Central memory CD8-positive, alpha-beta T cell (primary cell): Measurements from ENCODE around the gene MAP7D3.
"Not testable (repeated sequence)": the region's sequence is repeated elsewhere in the genome, so short reads cannot be mapped to it uniquely, and the experiment has no call there.

ENCODE experiments used
- ATAC-seq: fragments of 150-1000 bp; cut with Tn5 transposase; replicated peaks from 2 replicates; pipeline ENCODE4 v1.10.0; 2022; ENCODE audit warnings: mild to moderate bottlenecking, moderate FRiP score, moderate number of reproducible peaks; ENCODE audit not compliant: poor library complexity, severe bottlenecking; ENCODE audit errors: extremely low read depth
- DNase-seq, 2 donors: peaks; one replicate each; pipeline ENCODE4 v3.0.0; 2021; ENCODE audit warnings: low spot score in 2 of 2
- H3K27ac Mint-ChIP-seq: one replicate; pipeline ENCODE4 v1.8.0; 2022; ENCODE audit warnings: low read depth, mild to moderate bottlenecking, moderate library complexity, mixed read lengths
- H3K27me3 Mint-ChIP-seq: one replicate; pipeline ENCODE4 v1.8.0; 2022; ENCODE audit warnings: mixed read lengths
- H3K36me3 Mint-ChIP-seq: one replicate; pipeline ENCODE4 v1.8.0; 2022; ENCODE audit warnings: mild to moderate bottlenecking, moderate library complexity, mixed read lengths; ENCODE audit not compliant: insufficient read depth
- H3K4me1 Mint-ChIP-seq: one replicate; pipeline ENCODE4 v1.8.0; 2022; ENCODE audit warnings: mixed read lengths
- H3K4me3 Mint-ChIP-seq: one replicate; pipeline ENCODE4 v1.8.0; 2022; ENCODE audit warnings: mild to moderate bottlenecking, moderate library complexity, mixed read lengths
- H3K9me3 Mint-ChIP-seq: one replicate; pipeline ENCODE4 v1.8.0; 2022; ENCODE audit warnings: mixed read lengths

Gene MAP7D3

DNA sequence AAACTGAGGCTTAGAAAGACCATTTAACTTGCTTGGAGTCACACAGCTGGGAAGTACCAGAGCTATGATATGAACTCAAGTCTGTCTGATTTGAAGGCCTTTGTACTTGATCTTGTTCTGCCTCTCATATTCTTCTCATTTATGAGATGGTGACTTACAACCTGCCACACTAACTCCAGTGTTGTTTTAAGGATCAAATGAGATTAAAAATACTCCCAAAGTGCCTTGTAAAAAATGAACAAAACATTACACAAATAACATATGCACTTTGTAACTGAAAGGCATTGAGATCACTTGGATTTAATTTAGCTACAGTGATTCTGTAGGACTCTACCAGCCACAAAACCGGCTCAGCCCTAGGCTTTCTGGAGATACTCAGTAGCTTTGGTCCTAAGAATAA lies 15.6 kb upstream of the MAP7D3 start:
- H3K27ac Mint-ChIP-seq = no peak overlapping the region
- H3K4me3 Mint-ChIP-seq = no peak overlapping the region
- DNase-seq (no peak), ATAC-seq (no peak)
- H3K36me3 Mint-ChIP-seq = no peaks in the 10 kb centered on the region
- no peaks in the 10 kb centered on the region for H3K9me3 Mint-ChIP-seq
- H3K4me1 Mint-ChIP-seq = no peaks in the 10 kb centered on the region
- H3K27me3 Mint-ChIP-seq = no peaks in the 10 kb centered on the region

DNA sequence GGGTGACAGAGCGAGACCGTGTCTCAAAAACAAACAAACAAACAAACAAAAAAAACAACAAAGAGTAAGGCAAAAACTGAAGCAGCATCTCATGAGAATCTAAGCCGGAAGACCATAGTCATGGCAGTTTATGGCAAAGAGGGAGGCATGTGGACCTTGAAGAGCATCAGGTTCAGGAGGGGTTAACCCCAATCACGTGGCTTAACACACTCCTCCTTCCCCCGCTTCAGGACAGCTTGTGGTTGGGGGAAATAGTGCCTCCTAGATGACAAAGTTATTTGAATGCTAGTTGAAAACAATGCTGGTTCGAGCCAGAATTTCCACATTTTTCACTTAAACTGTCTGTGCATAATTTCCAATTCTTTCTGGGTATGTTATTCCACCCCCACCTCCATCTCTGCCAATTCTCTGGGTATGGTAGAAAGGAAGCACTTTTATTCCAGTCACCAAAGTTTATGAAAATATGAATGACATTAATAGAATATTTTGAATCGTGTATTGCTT lies 11.7 kb upstream of the MAP7D3 start:
- Mint-ChIP-seq H3K4me1 (peaks cover 12% of the 10 kb centered on the region), H3K36me3 (no peaks in the 10 kb centered on the region), H3K9me3 (no peaks in the 10 kb centered on the region), H3K27me3 (no peaks in the 10 kb centered on the region), H3K4me3 (no peak overlapping the region), H3K27ac (no peak overlapping the region)
- DNase-seq (no peak), ATAC-seq (no peak)

GRCh38 chrX:136262243-136262642 lies 11.0 kb upstream of the MAP7D3 start:
- H3K36me3 Mint-ChIP-seq = no peaks in the 10 kb centered on the region
- H3K4me3 Mint-ChIP-seq = no peak overlapping the region
- no peak overlapping the region for H3K27ac Mint-ChIP-seq
- no peak for ATAC-seq
- H3K4me1 Mint-ChIP-seq = peaks cover 12% of the 10 kb centered on the region
- no peak for DNase-seq
- no peaks in the 10 kb centered on the region for H3K27me3 Mint-ChIP-seq
- no peaks in the 10 kb centered on the region for H3K9me3 Mint-ChIP-seq

GRCh38 chrX:136261321-136261720 lies 10.1 kb upstream of the MAP7D3 start:
- Mint-ChIP-seq H3K9me3 (no peaks in the 10 kb centered on the region), H3K27me3 (no peaks in the 10 kb centered on the region), H3K4me3 (no peak overlapping the region), H3K27ac (no peak overlapping the region), H3K4me1 (peaks cover 12% of the 10 kb centered on the region), H3K36me3 (no peaks in the 10 kb centered on the region)
- no peak for DNase-seq
- no peak for ATAC-seq

DNA sequence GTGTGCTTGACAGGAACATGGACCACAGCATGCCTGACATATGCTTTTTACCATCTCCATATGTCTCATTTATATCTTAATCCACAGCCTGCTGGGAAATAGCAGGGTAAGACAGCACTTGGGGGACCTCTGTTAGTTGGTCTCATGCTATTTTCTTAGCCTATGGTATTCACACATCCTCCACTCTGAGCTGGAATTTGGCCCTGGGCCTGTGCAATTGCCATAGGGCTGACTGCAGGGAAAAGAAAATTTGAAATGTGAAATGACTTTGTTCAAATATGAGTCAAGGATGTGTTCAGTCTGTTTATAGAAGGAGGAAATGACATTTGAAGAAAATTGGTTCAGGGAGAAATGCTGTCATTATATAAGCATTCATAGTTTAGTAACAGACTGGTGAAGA lies 9.6 kb upstream of the MAP7D3 start:
- no peaks in the 10 kb centered on the region for H3K9me3 Mint-ChIP-seq
- no peak overlapping the region for H3K4me3 Mint-ChIP-seq
- ATAC-seq (no peak), DNase-seq (no peak)
- no peaks in the 10 kb centered on the region for H3K36me3 Mint-ChIP-seq
- peaks cover 12% of the 10 kb centered on the region for H3K4me1 Mint-ChIP-seq
- no peaks in the 10 kb centered on the region for H3K27me3 Mint-ChIP-seq
- no peak overlapping the region for H3K27ac Mint-ChIP-seq

DNA sequence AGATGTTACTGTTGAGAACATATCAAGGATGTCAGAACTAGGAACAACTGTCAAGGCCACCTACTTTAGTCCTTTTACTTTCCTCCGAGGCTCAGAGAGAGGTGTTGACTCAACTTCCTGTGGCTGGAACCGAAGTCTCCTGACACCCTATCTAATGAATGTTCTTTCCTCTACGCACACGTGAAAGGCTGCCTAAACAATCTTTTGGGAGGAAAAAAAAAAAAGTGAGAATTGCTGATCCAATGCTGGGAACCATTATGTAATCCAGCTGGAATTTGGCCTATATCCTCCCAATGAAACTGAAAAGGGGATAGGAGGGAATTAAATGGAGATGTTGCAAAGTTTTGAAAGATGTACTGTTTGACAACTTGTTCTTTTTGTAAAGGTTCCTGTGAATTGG lies 8.3 kb upstream of the MAP7D3 start:
- Mint-ChIP-seq H3K27ac (no peak overlapping the region), H3K27me3 (no peaks in the 10 kb centered on the region), H3K4me1 (peaks cover 12% of the 10 kb centered on the region), H3K9me3 (no peaks in the 10 kb centered on the region), H3K36me3 (no peaks in the 10 kb centered on the region), H3K4me3 (no peak overlapping the region)
- ATAC-seq (no peak), DNase-seq (no peak)

GRCh38 chrX:136258951-136259350 lies 7.8 kb upstream of the MAP7D3 start:
- Mint-ChIP-seq H3K4me3 (no peak overlapping the region), H3K27ac (no peak overlapping the region), H3K4me1 (peaks cover 12% of the 10 kb centered on the region), H3K9me3 (no peaks in the 10 kb centered on the region), H3K36me3 (no peaks in the 10 kb centered on the region), H3K27me3 (no peaks in the 10 kb centered on the region)
- no peak for ATAC-seq
- no peak for DNase-seq

GRCh38 chrX:136256026-136256425 lies 4.8 kb upstream of the MAP7D3 start:
- peaks cover 12% of the 10 kb centered on the region for H3K4me1 Mint-ChIP-seq
- H3K9me3 Mint-ChIP-seq = no peaks in the 10 kb centered on the region
- H3K27ac Mint-ChIP-seq = no peak overlapping the region
- ATAC-seq (no peak), DNase-seq (no peak)
- no peaks in the 10 kb centered on the region for H3K27me3 Mint-ChIP-seq
- H3K36me3 Mint-ChIP-seq = peaks cover 1% of the 10 kb centered on the region
- H3K4me3 Mint-ChIP-seq = no peak overlapping the region

DNA sequence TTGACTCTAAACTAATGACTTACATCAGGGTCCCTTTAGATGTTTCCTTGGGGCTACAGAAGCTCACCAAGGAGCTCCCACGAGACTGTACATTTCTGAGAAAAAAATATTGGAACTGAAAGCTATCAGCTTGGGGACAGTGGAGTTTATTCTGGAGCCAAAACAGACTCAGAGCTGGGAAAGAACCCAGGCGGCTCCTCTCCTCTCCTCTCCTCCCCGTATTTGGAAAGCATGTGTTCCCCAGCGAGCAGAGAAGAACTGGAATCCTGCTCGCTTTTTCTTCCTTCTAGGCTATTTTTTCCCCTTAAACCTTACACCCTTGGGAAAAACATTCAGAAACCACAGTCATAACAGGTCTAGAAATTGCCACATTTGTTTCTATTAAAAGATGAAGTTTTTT lies 4.3 kb upstream of the MAP7D3 start:
- no peak for ATAC-seq
- Mint-ChIP-seq H3K27me3 (no peaks in the 10 kb centered on the region), H3K4me1 (peaks cover 12% of the 10 kb centered on the region), H3K36me3 (peaks cover 1% of the 10 kb centered on the region), H3K27ac (no peak overlapping the region), H3K9me3 (no peaks in the 10 kb centered on the region), H3K4me3 (no peak overlapping the region)
- DNase-seq = no peak

DNA sequence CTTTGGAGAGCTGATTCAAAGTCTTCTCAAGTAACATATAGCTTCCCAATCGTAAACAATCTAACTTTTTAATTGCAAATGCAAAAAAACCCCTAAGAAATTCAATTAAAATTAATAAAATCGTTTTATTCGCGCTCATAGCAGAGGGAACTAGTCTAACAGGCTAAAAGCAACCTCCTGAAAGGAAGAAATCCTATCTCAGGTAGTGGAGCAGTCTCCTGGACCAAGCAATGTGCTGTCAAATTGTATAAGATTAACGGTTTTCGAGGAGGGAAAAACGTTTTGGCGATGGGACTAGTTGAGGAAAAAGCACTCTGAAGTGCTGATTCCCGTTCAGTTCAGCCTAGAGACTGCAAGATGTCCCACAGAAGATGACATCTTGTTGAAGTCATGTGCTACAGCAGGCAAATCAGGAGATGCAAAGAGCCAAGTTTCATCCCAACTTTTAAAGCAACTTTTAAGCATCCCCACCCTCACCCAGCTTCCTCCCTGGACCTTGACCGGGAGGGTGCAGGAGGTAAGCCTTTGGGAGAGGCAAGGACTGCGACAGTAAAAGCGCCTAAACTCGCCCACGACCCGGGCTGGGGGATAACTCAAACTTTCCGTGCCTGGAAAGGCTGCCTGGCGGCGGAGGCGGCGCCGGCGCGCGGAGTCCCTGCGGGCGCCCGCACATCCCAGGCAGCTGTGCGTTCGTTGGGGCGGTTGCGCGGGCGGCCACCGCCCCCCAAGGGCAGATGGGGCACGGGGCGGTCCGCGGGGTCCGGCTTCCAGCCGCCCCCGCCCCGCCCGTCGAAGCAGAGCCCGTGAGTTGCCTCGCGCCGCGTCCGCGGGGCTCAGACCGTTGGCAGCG lies 784 bp downstream of the MAP7D3 start:
- Mint-ChIP-seq H3K4me1 (peaks cover 5% of the 10 kb centered on the region), H3K36me3 (peaks cover 5% of the 10 kb centered on the region), H3K4me3 (peak overlapping the region; percentile 78), H3K9me3 (no peaks in the 10 kb centered on the region), H3K27me3 (no peaks in the 10 kb centered on the region), H3K27ac (no peak overlapping the region)
- DNase-seq (no peak), ATAC-seq (no peak)

DNA sequence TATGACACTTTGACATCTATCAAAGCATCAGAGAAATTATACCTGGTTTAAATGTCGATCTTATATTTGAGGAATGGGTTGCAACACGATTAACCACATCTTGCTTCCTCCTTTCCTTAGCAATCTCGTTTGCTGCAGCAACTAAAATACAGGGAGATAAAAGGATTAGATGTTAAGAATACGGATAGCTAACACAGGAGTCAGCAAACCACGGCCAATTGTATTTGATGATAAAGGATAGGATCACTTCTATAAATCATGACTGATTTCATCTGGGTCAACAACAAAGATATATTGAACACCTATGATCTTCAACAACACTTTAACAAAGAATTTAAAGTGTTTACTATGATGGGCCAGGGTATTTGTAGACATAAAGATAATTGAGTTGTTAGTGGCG lies 5.0 kb downstream of the MAP7D3 start:
- Mint-ChIP-seq H3K27ac (no peak overlapping the region), H3K9me3 (no peaks in the 10 kb centered on the region), H3K27me3 (no peaks in the 10 kb centered on the region), H3K4me1 (peaks cover 5% of the 10 kb centered on the region), H3K36me3 (peaks cover 25% of the 10 kb centered on the region), H3K4me3 (no peak overlapping the region)
- ATAC-seq (no peak), DNase-seq (no peak)

DNA sequence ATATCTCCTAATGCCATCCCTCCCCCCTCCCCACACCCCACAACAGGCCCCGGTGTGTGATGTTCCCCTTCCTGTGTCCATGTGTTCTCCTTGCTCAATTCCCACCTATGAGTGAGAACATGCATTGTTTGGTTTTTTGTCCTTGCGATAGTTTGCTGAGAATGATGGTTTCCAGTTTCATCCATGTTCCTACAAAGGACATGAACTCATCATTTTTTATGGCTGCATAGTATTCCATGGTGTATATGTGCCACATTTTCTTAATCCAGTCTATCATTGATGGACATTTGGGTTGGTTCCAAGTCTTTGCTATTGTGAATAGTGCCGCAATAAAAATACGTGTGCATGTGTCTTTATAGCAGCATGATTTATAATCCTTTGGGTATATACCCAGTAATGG lies 13.4 kb downstream of the MAP7D3 start:
- H3K27me3 Mint-ChIP-seq, H3K4me1 Mint-ChIP-seq, H3K27ac Mint-ChIP-seq, DNase-seq, ATAC-seq, H3K4me3 Mint-ChIP-seq, H3K9me3 Mint-ChIP-seq: not testable (repeated sequence)
- H3K36me3 Mint-ChIP-seq = peaks cover 24% of the 10 kb centered on the region

- ATAC-seq (no peak), DNase-seq (no peak)
- H3K9me3 Mint-ChIP-seq = no peaks in the 10 kb centered on the region
- no peak overlapping the region for H3K4me3 Mint-ChIP-seq
- H3K4me1 Mint-ChIP-seq = no peaks in the 10 kb centered on the region
- peaks cover 23% of the 10 kb centered on the region for H3K36me3 Mint-ChIP-seq
- no peaks in the 10 kb centered on the region for H3K27me3 Mint-ChIP-seq
- H3K27ac Mint-ChIP-seq = no peak overlapping the region
These were observed 14.1 kb downstream of the MAP7D3 start for GRCh38 chrX:136237074-136237473.
